Parathyroid adenoma (tissue), 2 donors: Measurements from ENCODE around the gene TRIM17.

Source experiments
- H2AFZ ChIP-seq: fragments of 300-600 bp; sonication (generic); one replicate; pipeline ENCODE4 v1.7.0; 2017; ENCODE audit warnings: antibody characterized with exemption, mild to moderate bottlenecking
- H3K27ac ChIP-seq: fragments of 300-600 bp; sonication (generic); one replicate; pipeline ENCODE4 v1.7.0; 2017
- H3K27me3 ChIP-seq: fragments of 300-600 bp; sonication (generic); one replicate; pipeline ENCODE4 v1.7.0; 2017; ENCODE audit warnings: low read length; ENCODE audit not compliant: control insufficient read depth, insufficient read depth
- H3K36me3 ChIP-seq: fragments of 300-600 bp; sonication (generic); one replicate; pipeline ENCODE4 v1.7.0; 2017; ENCODE audit warnings: low read length; ENCODE audit not compliant: control insufficient read depth, insufficient read depth
- H3K4me1 ChIP-seq: fragments of 300-600 bp; sonication (generic); one replicate; pipeline ENCODE4 v1.7.0; 2017; ENCODE audit warnings: control low read depth
- H3K4me2 ChIP-seq: fragments of 300-600 bp; sonication (generic); one replicate; pipeline ENCODE4 v1.7.0; 2017; ENCODE audit warnings: low read length
- H3K4me3 ChIP-seq: fragments of 300-600 bp; sonication (generic); one replicate; pipeline ENCODE4 v1.7.0; 2017; ENCODE audit warnings: low read depth, low read length
- H3K79me2 ChIP-seq: fragments of 300-600 bp; sonication (generic); one replicate; pipeline ENCODE4 v1.7.0; 2017; ENCODE audit warnings: control low read depth
- H3K9ac ChIP-seq: fragments of 300-600 bp; sonication (generic); one replicate; pipeline ENCODE4 v1.7.0; 2017; ENCODE audit warnings: mild to moderate bottlenecking
- H3K9me3 ChIP-seq: fragments of 300-600 bp; sonication (generic); one replicate; pipeline ENCODE4 v1.7.0; 2017; ENCODE audit warnings: low read length; ENCODE audit not compliant: control insufficient read depth
- CTCF ChIP-seq: fragments of 300-600 bp; sonication (generic); IDR thresholded peaks from one replicate; pipeline ENCODE4 v1.7.0; 2017; ENCODE audit warnings: antibody characterized with exemption, mild to moderate bottlenecking
- donor health status: primary hyperparathyroidism.

Gene TRIM17

GRCh38 chr1:228358764-228359612 lies 57.7 kb downstream of the TRIM17 start:
- Histone ChIP-seq H3K36me3 (no peaks in the 10 kb centered on the region), H3K4me2 (no peak overlapping the region), H3K27ac (no peak overlapping the region), H3K4me1 (no peaks in the 10 kb centered on the region), H2AFZ (no peak overlapping the region), H3K9ac (no peak overlapping the region), H3K4me3 (no peak overlapping the region), H3K9me3 (no peaks in the 10 kb centered on the region), H3K27me3 (no peaks in the 10 kb centered on the region), H3K79me2 (no peaks in the 10 kb centered on the region)
- TF ChIP-seq CTCF = no peak

GRCh38 chr1:228358039-228358763 lies 58.5 kb downstream of the TRIM17 start:
- no peak overlapping the region for H2AFZ ChIP-seq
- no peaks in the 10 kb centered on the region for H3K27me3 ChIP-seq
- H3K4me3 ChIP-seq = no peak overlapping the region
- no peak overlapping the region for H3K9ac ChIP-seq
- no peaks in the 10 kb centered on the region for H3K36me3 ChIP-seq
- no peaks in the 10 kb centered on the region for H3K79me2 ChIP-seq
- no peak for TF ChIP-seq CTCF
- H3K4me1 ChIP-seq = no peaks in the 10 kb centered on the region
- no peak overlapping the region for H3K4me2 ChIP-seq
- no peaks in the 10 kb centered on the region for H3K9me3 ChIP-seq
- H3K27ac ChIP-seq = no peak overlapping the region
